GM10248 (cell line): Measurements from ENCODE around the gene DHRS4.
"Not testable (repeated sequence)": the region's sequence is repeated elsewhere in the genome, so short reads cannot be mapped to it uniquely, and the experiment has no call there.

Source experiments
- CTCF ChIA-PET: fragments of 300-600 bp; sonication (Branson Sonifier 250); formaldehyde crosslinking; extraction: SDS; loops from one replicate; lab custom pipeline; 2021; ENCODE audit warnings: antibody characterized with exemption; lab: Yijun Ruan, JAX
- POLR2A ChIA-PET: fragments of 350-650 bp; sonication (Branson Sonifier 250); formaldehyde crosslinking; extraction: SDS; loops from one replicate; lab custom pipeline; 2020; ENCODE audit warnings: antibody characterized with exemption; lab: Yijun Ruan, JAX
- DNase-seq: peaks from one replicate; pipeline ENCODE4 v3.0.0; 2012; ENCODE audit errors: extremely low spot score
- TF ChIP-seq, protein P1 (sequence below): IDR thresholded peaks from 2 replicates; pipeline ENCODE4 v1.5.1; 2012; ENCODE audit warnings: mild to moderate bottlenecking, low read depth; ENCODE audit errors: extremely low read depth, missing control alignments, control extremely low read depth

Gene DHRS4

DNA sequence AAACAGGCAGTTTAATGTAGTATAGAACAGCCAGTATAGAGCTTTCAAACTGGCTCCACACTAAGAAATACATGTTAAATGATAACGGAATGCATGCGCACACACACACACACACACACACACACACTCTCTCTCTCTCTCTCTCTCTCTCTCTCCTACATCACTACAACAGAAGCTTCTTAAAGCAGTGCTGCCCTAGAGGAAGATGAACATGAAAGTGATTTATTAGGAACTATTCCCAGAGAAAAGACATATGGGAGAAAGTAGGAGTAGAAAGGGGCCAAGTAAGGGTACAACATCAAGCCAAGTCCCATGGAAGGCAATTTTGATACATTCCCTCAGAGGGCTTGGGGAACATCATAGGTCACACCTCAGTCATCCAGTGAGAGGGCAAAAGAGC, 16.4 kb upstream of the DHRS4 start:
- no peak for DNase-seq
- POLR2A ChIA-PET, result interaction anchor here (0.5 kb wide), 1 partner anchor 278 kb away, joined by 5 read pairs; no protein-coding TSS in a partner anchor
- CTCF ChIA-PET, result interaction anchor here (0.9 to 2.1 kb wide), 6 partner anchors 9 to 355 kb away, joined by 3 to 6 read pairs (median 4); partner anchors contain the start of gene DHRS4
- TF ChIP-seq, protein P1, sequence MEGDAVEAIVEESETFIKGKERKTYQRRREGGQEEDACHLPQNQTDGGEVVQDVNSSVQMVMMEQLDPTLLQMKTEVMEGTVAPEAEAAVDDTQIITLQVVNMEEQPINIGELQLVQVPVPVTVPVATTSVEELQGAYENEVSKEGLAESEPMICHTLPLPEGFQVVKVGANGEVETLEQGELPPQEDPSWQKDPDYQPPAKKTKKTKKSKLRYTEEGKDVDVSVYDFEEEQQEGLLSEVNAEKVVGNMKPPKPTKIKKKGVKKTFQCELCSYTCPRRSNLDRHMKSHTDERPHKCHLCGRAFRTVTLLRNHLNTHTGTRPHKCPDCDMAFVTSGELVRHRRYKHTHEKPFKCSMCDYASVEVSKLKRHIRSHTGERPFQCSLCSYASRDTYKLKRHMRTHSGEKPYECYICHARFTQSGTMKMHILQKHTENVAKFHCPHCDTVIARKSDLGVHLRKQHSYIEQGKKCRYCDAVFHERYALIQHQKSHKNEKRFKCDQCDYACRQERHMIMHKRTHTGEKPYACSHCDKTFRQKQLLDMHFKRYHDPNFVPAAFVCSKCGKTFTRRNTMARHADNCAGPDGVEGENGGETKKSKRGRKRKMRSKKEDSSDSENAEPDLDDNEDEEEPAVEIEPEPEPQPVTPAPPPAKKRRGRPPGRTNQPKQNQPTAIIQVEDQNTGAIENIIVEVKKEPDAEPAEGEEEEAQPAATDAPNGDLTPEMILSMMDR, result no peak

DNA sequence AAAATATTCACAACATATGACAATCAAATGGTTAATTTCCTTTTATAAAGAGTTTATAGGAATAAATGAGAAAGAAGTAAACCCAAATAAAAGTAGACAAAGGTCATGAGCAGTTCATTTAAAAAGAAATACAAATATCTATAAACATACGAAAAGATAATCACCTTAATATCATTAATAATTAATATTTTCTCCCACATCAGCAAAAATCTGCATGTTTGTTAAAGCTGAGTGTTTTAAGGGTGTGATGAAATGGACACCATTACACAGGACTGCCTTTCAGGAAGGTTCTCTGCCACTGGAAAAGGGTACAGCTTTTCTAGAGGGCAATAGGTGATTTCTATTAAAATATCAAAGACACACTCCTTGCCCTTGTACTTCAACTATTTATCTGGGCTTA, 14.7 kb upstream of the DHRS4 start:
- TF ChIP-seq, protein P1, result no peak
- POLR2A ChIA-PET, result no interaction called here
- no peak for DNase-seq
- CTCF ChIA-PET, result interaction anchor here (1.2 kb wide), 1 partner anchor 307 kb away, joined by 3 read pairs; no protein-coding TSS in a partner anchor

DNA sequence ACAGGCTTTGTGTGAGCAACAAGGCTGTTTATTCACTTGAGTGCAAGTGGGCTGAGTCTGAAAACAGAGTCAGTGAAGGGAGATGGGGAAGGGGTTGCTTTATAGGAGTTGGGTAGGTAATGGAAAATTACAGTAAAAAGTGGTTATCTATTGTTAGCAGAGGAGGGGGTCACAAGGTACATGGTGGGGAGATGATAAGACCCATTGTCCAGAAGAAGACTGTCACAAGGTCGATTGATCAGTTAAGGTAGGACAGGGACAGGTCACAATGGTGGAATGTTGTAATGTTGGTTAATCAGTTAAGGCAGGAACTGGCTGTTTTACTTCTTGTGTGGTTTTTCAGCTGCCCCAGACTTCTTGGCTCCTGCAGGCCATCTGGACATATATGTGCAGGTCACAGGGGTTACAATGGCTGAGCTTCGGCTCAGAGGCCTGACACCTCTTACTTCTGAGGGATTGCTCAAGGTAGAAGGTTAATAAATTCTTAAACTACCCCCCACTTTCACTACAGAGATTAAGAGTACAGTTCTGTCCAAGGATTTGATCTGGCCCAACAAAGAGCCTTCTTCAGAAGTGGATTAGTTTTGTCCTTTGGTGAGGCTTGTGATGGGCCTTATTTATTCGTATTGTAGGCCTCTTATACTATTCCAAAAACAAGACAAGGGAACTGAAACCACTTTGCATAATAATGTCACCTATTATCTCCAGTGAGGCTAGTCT, 13.8 kb upstream of the DHRS4 start:
- ChIA-PET POLR2A (no interaction called here), CTCF (interaction anchor here (1.2 kb wide), 1 partner anchor 308 kb away, joined by 3 read pairs; no protein-coding TSS in a partner anchor)
- no peak for DNase-seq
- TF ChIP-seq, protein P1, result no peak

DNA sequence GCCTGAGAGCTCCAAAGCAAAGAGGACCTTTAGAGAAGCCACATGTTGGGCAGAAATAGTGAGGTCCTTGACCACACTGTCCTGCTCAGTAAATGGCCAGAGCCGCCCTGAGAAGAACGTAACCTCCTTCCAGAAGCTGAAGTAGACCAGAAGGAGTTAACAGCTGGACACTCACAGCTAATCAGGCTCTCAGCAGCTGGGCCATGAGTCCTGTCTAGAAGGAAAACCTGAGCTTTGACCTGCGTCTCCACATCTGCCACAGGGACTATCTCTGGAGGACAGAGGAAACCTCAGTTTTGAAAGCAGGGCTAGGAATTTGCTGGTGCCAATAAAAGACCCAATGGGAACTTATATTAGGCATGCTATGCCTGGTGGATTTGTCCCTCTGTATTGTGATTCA, 12.3 kb upstream of the DHRS4 start:
- ChIA-PET POLR2A (no interaction called here), CTCF (interaction anchor here (0.7 to 1.5 kb wide), 6 partner anchors 11 to 352 kb away, joined by 3 to 6 read pairs (median 4); partner anchors contain the start of gene DHRS4)
- DNase-seq, result no peak
- TF ChIP-seq, protein P1, result no peak

DNA sequence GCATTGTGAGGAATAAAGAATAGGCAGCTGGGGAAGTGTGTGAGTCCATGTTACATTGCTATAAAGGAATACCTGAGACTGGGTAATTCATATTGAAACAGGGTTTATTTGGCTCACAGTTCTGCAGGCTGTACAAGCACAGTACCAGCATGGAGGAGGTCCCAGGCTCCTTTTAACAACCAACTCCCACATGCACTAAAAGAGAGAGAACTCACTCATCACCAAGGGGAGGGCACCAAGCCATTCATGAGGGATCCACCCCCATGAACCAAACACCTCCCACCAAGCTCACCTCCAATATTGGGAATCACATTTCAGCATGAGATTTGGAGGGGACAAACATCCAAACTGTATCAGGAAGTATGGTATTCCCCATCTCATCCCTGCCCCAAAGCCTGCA, 11.9 kb upstream of the DHRS4 start:
- TF ChIP-seq, protein P1, result no peak
- DNase-seq, result no peak
- CTCF ChIA-PET, result interaction anchor here (0.7 to 1.5 kb wide), 7 partner anchors 11 to 353 kb away, joined by 3 to 6 read pairs (median 4); partner anchors contain the start of gene DHRS4

DNA sequence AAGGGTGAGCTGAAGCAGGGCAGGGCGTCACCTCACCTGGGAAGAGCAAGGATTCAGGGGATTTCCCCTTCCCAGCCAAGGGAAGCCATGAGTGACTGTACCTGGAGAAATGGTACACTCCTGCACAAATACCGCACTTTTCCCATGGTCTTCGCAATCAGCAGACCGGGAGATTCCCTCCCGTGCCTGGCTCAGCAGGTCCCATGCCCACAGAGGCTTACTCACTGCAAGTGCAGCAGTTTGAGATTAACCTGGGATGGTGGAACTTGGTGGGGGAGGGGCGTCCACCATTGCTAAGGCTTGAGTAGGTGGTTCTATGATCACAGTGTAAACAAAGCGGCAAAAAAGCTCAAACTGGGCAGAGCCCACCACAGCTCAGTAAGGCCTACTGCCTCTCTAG, 11.0 kb upstream of the DHRS4 start:
- TF ChIP-seq, protein P1, result no peak
- ChIA-PET CTCF (interaction anchor here (1.1 to 1.9 kb wide), 5 partner anchors 32 to 353 kb away, joined by 3 to 7 read pairs (median 3); no protein-coding TSS in a partner anchor), POLR2A (no interaction called here)
- DNase-seq, result no peak

More for the DNA sequence above, 11.9 kb upstream of the DHRS4 start:
- POLR2A ChIA-PET, result no interaction called here

DNA sequence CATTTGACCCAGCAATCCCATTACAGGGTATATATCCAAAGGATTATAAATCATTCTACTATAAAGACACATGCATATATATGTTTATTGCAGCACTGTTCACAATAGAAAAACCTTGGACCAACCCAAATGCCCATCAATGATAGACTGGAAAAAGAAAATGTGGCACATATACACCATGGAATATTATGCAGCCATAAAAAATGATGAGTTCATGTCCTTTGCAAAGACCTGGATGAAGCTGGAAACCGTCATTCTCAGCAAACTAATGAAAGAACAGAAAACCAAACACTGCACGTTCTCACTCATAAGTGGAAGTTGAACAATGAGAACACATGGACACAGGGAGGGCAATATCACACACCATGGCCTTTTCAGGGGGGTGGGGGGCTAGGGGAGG, 4.5 kb upstream of the DHRS4 start:
- CTCF ChIA-PET, DNase-seq, POLR2A ChIA-PET: not testable (repeated sequence)
